NT2/D1 (cell line): ENCODE measurements around the gene ALPG.
"Not testable (repeated sequence)": the region's sequence is repeated elsewhere in the genome, so short reads cannot be mapped to it uniquely, and the experiment has no call there.

Experiments used
- YY1 ChIP-seq: IDR thresholded peaks from 2 replicates; pipeline ENCODE4 v1.6.1; 2011; ENCODE audit not compliant: insufficient read length, insufficient read depth
- ZNF274 ChIP-seq: IDR thresholded peaks from 2 replicates; pipeline ENCODE4 v1.6.1; 2011; ENCODE audit warnings: mild to moderate bottlenecking, low read depth, low read length

GRCh38 chr2:232440220-232441018 is 33.8 kb downstream of the ALPG start:
- TF ChIP-seq ZNF274, YY1: not testable (repeated sequence)
